ENCODE results near the gene CIC.

The CIC gene

GRCh38 chr19:42244347-42245220 lies 24.5 kb upstream of the CIC start:
- peak; percentile 87 for DNase-seq (ENCODE audit: low read depth)

- no peak for DNase-seq (ENCODE audit: low read depth)
Measured at GRCh38 chr19:42245231-42245630, 23.8 kb upstream of the CIC start.

GRCh38 chr19:42246143-42246921 lies 22.7 kb upstream of the CIC start:
- no peak for DNase-seq (ENCODE audit: low read depth)

- no peak for DNase-seq (ENCODE audit: low read depth)
Measured at GRCh38 chr19:42246922-42247639, 22.0 kb upstream of the CIC start.

- DNase-seq (ENCODE audit: low read depth): no peak
Measured at GRCh38 chr19:42247640-42248199, 21.3 kb upstream of the CIC start.

GRCh38 chr19:42248270-42249148 lies 20.5 kb upstream of the CIC start:
- DNase-seq (ENCODE audit: low read depth): no peak

GRCh38 chr19:42249149-42249750 lies 19.8 kb upstream of the CIC start:
- no peak for DNase-seq (ENCODE audit: low read depth)

- no peak for DNase-seq (ENCODE audit: low read depth)
Measured at GRCh38 chr19:42249769-42250168, 19.3 kb upstream of the CIC start.

- no peak for DNase-seq (ENCODE audit: low read depth)
Measured at GRCh38 chr19:42250183-42250665, 18.8 kb upstream of the CIC start.

GRCh38 chr19:42250666-42251531 lies 18.2 kb upstream of the CIC start:
- no peak for DNase-seq (ENCODE audit: low read depth)

DNA sequence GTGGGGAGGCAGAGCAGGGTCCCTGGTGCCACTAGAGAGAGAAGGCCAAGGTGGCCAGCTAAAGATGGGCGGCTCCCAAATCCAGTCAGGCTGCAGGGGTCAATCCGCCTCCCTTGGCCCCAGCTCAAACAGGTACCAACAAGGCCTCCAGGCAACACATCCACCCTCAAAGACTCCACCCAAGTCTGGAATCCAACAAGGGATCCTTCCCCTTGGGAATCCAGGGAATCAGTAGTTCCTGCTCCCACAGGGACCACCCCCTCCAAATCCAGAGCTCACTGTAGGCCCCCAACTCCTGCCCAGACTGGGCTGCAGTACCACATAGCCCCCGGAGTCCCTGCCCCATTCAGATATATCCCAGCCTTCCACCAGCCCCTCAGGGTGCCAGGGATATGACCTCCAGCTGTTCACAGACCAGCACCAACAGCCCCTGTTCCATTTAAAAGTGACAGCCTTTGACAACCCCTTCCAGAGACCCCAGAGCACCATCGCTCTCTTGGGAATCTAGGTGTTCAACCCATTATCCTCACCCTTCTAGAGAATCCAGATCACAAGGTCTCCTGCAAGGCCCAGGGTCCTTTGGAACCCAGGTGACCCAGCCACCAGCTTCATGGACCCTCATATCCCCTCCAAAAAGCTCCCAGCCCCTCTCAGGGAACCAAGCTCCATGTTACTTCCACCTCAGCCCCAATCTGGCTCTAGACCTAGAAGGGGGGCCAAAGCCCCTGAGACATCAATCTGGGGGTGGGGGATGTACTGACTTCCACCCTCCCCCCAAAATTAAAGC lies 17.3 kb upstream of the CIC start:
- DNase-seq (ENCODE audit: low read depth): no peak

DNA sequence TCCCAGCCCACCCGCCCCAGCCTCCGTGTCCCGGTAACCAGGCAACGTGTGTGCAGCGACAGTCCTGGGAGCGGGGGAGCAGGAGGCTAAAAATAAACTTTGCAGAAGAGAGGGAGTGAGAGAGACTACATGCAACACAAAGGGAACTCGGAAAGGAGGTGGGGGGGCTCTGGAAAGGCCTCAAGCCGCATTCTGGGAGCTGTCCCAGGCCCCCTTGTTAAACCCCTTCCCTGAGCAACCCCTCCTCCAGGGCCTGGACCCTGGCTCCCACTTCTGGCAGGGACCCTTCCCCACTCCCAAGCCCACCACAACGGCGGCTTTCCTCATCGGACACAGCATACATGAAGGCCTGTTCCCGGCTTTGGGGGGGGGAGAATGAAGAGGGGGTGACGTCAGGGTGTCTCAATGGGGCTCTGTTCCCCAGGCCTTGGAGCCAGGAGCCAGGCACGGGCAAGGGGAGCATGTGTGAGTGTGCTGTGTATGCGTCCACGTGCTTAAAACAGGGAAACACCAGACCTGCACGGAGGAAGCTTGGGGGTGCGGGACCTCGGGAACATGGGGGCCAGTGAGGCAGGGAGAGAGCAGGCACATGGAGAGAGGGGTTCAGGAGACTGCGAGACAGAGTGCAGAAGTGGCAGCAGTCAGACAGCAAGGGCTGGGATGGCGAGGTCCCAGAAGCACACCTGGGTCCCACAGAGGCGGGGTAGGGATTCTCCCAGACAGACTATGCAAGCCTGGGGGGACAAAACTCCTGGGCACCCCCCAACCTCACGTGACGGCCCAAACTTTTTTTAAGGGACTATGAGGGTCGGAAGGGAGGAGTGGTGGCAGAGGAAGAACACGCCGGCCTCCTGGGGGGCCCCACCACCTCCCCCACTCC lies 16.4 kb upstream of the CIC start:
- DNase-seq (ENCODE audit: low read depth): no peak

DNA sequence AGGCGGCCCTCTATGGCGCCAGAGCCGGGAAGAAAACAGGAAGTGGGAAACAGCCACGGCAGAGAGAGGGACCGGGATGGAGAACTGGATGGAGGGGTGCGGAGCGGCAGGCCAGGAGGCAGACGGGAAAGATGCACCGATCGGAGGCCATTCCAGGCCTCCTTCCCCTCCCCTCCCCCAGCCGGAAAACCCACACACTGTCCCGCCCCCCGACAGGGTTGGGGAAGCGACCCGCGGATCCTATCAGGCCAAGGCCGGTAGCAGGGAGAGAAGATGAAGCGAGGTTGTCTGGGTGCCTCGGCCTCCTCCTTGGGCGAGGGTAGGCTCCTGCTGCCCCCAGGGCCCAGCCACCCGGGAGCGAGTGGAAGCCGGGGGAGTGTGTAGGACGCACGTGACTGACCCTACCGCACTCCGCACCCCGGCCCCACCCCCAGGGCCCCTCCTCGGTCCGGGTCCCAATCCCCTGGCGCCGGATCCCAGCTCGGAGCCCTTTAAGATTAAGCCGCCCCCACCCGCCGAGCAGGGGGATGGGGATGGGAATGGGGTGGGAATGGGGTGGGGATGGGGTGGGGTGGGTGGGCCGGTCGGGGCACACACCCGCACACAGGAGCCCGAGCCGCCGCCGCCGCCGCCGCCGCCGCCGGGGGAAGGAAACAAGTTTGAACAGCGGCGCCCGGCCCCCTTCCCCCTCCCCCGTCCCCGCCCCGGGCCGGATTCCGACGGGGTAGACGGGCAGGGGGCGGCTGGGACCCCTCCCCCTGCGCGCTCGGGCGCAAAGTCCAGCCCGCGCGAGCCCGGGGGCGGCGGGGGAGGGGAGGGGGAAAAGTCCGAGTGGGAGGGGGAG lies 15.6 kb upstream of the CIC start:
- peak; percentile 82 for DNase-seq (ENCODE audit: low read depth)

- DNase-seq (ENCODE audit: low read depth): peak; percentile 62
Measured at GRCh38 chr19:42254089-42254849, 14.8 kb upstream of the CIC start.

- peak; percentile 76 for DNase-seq (ENCODE audit: low read depth)
Measured at GRCh38 chr19:42254850-42255765, 13.9 kb upstream of the CIC start, which contains the start of gene ERF. ERF (minus strand) TSS chr19:42255128; CDS start chr19:42254999, 129 bp downstream.

Data from CMK (cell line).